ENCODE data around the gene CD58.
"Not testable (repeated sequence)": the region's sequence is repeated elsewhere in the genome, so short reads cannot be mapped to it uniquely, and the experiment has no call there.

CD58 gene

GRCh38 chr1:116570358-116571214, at the start of gene CD58:
Gene CD58 (minus strand): TSS chr1:116571026. CDS start chr1:116570972, 54 bp downstream.
- FAIRE-seq: no peak

DNA sequence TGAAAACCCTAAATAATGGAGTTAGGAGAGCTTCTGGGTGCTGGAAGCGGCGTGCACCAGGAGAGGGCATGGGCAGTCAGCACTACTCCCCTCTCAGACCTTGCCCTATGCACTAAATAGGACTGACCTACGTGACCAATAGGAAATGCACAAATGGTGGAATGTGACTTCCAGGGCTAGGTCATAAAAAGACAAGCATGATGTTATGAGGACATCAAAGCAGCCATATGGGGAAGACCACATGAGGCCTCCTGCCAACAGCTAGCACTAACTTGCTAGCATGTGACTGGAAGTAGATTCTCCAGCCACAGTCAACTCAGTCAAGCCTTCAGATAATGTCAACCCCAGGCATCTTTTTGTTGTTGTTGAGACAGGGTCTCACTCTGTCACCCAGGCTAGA, 49.6 kb upstream of the CD58 start:
- FAIRE-seq: not testable (repeated sequence)

GRCh38 chr1:116619106-116619505, 48.3 kb upstream of the CD58 start:
- FAIRE-seq: not testable (repeated sequence)

DNA sequence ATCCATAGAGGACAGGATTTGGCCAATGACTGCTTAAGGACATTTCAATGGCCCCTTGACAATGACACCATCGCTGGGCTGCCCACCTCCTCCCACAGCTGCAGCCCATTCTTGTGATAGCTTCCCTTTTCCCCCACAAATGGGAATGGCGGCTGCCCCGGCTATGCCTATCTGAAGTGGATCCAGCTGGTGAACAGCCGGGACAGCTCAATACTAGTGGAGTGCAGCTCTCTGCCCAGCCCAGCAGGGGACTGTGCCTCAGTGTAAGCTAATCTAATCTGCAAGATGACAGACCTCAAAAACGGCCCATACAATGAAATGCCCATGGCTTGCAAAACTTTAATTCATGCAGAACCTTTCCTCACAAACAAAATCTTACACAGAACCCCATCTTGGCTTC, 47.0 kb upstream of the CD58 start:
- FAIRE-seq: not testable (repeated sequence)

GRCh38 chr1:116613825-116614224, 43.0 kb upstream of the CD58 start:
- not testable (repeated sequence) for FAIRE-seq

DNA sequence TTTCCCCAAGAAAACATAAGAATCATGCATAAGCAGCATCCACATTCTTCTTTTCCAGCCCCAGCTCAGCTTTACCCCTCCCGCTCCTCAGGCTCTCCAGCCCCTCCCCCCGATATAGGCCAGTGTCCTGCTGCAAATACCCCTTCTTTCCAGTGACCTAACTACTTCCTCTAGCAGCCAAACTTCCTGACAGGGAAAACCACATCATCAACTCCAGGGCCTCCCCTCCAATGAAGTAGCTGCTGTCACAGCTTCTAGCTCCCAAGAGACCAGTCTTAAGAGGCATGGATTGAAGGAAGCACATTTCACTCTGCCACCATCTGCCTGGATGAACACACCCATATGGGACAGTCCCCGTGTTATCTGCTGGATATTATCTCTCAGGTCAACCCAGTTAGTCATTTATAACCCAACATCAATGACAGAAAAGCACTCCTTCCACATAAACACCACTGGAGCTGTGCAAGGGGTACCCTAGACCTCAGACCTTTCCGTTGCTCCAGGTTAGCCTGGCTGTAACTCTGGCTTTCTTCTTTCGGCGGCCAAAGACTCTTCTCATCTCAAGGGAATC, 39.1 kb upstream of the CD58 start:
- FAIRE-seq: not testable (repeated sequence)

GRCh38 chr1:116608841-116609240, 38.0 kb upstream of the CD58 start:
- not testable (repeated sequence) for FAIRE-seq

DNA sequence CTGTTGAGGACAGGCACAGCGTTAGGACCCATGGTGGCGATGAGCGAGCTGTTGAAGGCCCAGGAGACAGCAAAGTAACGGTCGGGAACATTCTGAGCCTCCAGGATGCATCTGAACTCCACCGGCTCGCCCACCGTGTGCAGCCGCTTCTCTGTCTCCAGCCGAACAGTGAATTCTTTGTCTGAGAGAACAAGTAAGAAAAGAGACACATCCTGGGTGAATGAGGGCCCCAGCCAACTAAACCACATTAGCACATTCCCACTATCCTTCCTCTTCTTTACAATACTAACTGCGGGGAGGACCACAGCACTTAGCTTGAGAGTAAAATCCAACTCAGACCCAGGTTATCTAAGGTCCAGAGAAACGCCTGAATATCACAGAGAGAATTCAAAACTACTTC, 37.3 kb upstream of the CD58 start:
- not testable (repeated sequence) for FAIRE-seq

DNA sequence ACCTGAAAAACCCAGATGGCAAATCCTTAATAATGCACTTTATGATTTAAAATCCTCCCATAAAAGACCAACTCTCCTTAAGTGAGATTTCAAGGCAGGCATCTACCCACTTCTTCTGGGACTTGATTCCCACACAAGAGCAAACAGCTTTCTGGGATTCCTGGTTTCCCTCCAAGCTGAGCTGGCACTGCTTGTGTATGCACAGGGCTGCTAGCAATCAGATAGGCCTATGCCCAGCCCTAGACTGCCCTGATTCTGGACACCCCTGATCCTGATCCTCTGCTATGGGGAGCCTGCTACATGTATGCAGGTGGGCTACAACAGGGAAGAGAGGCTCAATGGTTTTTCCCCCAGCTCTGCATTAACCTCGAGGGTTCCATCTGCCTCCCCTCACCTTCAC, 36.6 kb upstream of the CD58 start:
- not testable (repeated sequence) for FAIRE-seq

DNA sequence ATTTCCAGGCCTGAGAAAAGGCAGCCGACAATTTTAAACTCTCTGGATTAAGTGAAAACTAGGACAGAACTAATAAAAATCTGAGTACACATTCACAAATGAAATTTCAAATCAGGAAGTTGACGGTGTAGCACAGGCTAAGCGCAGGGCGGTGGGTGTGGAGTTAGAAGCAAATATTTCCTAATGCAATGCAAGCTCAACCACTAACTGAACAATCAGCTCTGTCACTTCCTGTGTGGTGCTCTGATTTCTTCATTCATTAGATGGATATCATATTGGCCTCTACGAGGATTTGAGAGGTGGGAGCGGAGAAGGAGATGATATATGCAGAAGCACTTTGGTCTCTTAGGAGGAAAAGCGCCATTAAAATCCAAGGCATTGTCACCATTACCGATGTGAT, 35.2 kb upstream of the CD58 start:
- FAIRE-seq: not testable (repeated sequence)

GRCh38 chr1:116605315-116605714, 34.5 kb upstream of the CD58 start:
- FAIRE-seq: no peak

DNA sequence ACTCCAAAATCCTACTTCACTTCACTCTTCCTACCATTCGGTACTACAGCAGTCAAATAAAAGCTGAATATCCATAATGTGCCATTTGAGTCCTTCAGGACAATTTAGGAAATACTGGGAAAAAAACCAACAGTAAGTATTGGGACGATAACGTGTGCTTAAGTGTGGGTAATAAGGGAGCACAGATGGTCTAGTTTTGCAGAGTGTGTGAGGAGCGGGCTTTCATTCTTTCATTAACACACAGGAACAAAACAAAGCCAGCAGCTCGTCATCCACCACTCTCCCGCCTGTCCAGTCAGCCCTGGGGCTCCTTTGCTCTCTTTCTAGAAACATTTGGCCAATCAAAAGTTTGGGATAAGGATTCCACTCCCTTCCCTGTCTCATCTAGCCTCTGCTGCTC, 33.6 kb upstream of the CD58 start:
- not testable (repeated sequence) for FAIRE-seq

- not testable (repeated sequence) for FAIRE-seq
Measured at GRCh38 chr1:116603646-116604045, 32.8 kb upstream of the CD58 start.

DNA sequence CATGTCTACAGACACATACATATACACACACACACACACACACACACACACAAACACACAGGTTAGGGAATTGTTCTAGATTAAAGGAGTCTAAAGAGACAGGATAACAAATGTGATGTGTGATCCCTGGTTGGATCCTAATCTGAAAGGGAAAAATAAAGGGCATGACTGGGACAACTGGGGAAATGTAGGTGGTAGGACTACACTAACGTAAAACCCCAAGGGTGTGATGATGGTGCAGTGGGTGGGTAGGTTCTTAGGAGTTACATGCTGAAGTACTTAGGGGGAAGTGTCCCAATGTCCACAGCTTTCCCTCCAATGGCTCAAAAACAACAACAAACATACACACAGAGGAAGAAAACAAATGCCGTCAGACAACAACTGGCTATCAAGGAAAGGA, 28.5 kb upstream of the CD58 start:
- FAIRE-seq: not testable (repeated sequence)

DNA sequence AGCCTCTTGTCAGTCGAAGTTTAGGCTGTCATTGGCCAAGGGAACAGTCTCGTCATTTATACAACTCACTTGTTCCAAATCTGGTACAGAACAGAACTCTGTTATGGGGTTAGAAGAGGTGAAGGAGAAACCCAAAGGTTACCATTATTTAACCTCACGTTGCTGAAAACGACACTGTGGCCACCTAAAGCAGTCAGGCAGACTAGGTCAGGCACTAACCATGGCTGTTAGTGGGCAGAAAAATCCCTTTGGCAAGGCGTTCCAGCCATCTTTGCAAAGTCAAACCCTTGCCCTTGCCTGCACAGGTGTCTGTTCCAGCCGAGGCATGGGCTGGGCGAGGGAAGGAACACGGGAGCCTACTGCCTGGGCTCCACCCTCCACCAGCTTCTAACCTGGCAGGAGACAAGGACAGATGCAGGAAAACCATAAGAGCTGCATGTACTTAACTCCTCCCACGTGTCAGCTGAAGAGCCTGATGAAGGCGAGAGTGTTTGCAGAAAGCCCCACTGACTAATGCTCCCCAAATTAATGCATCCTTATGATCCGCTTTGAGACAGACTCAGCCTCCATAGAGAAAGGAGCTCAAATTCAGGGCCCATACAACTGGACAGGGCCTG, 27.7 kb upstream of the CD58 start:
- not testable (repeated sequence) for FAIRE-seq

DNA sequence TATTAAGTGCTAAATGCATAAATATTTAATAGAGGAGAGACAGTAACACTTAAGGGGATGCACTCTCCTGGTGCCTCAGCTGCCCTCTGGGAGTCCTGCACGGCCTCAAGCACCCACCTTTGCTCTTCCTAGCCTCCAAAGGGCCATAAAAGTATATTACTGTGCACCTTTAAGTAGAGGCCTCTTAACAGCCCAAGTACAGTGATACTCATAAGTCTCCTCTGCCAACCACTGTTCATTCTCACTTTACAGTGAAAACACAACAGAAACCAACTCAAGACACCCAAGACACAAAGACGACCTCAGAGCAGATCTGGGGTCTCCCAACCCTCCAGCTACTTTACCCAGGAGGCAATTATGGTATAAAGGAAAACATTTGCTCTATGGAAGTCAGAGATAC, 26.6 kb upstream of the CD58 start:
- not testable (repeated sequence) for FAIRE-seq

DNA sequence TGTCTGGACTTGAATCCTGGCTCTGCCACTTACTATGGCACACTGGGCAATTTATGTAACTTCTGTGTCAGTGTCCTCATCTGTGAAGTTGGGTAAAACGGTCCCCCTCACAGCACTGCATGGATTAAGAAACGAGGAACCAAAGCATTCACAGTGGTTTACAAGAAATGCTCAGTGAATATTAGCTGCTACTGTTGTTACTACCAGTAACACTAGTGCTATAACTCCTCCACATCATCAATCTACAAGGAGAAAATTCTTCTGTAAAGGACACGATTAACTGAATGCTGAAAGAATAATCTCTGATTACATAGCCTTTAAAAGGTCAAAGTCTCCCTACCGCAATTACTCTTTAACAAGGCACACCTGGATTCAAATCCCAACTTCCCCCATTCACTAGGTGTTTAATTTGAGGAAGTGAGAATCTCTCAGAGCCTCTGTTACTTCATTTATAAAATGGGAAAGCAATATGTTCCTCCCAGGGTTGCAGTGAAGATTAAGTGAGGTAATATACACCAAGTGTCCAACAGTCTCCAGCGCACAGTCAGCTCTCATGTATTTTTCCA, 26.0 kb upstream of the CD58 start:
- not testable (repeated sequence) for FAIRE-seq

GRCh38 chr1:116595946-116596741, 25.3 kb upstream of the CD58 start:
- not testable (repeated sequence) for FAIRE-seq

DNA sequence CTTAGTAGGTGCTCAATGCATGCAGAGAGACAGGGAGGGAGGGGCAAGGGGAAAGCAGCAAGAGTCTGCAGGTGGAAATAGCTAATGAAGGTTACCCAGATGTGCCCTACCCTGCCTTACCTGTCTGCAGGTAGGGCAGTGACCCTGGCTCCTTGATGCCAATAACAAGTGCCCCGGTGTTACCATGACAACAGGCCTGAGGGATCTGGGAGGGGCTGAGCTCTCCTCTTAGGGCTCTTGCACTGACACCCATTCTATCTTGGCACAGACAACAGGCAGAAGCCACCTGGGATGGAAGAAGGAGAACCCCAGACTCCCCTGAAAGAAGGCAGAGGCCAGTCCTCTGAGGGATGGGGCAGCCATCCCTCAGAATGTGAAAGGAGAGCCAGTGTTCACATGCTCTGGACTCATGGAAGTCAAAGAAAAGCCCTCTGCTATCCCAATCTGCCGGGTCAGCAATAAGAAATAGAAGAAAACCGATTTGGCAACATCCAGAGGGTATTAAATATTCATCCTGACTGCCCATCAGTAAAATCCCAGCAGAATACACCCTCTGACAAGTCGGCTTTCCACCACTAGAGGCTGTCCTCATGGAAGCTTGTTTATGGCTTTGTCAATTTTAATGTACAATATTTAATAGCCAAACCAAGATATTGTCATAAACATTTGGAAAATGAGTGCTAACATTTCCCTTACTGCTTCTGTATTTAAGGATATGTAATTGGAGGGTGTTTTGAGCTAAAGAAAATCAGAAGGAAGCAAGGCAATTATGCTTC, 24.4 kb upstream of the CD58 start:
- not testable (repeated sequence) for FAIRE-seq

- FAIRE-seq: not testable (repeated sequence)
Measured at GRCh38 chr1:116593977-116594376, 23.2 kb upstream of the CD58 start.

DNA sequence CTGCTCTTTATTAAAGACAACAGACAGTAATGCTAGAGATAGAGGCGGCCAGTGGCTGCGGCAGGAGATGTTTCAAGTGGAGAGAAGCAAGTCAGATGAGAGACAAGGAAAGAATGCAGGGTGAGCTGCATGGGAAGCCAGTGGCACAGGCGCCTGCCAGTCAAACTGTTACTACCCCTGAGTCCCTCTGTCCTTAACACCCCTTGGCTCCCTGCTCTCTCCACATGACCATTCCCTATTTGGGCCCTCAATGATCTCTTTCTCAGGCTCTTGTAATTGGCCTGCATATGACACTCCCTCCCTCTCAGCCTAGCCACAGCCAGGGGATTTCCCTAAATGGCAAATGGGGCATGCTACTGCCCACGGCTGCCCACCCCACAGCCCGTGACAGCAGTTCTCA, 22.6 kb upstream of the CD58 start:
- FAIRE-seq: not testable (repeated sequence)

Measured in colon (tissue), 2 donors.